A549 treated with Mapracorat at 1 μM for 4 hours (cell line): Measurements from ENCODE around the gene NDUFB4. TPM values are rescaled to one million over a fixed set of nuclear protein-coding genes. Genes with fewer than 3 reads are reported as not detected.

Experiments
- total RNA-seq: library from RNA; stranded (reverse); fragments of 200-300 nt; extraction: Qiagen RNA extraction; gene quantifications from 5 replicates; pipeline ENCODE4 v1.2.3, GENCODE V29; 2022

The NDUFB4 gene
- total RNA-seq: 208 to 267 TPM (median 223 TPM) in 5 replicates

GRCh38 chr3:120596116-120596852 lies at the start of gene NDUFB4:
Gene NDUFB4 (plus strand): TSS chr3:120596336. CDS start chr3:120596360, 24 bp downstream.

Other genes starting within 250 kb of the NDUFB4 start
- gene LRRC58, start 247.0 kb upstream of the NDUFB4 start, total RNA-seq: 11.9 to 15.1 TPM (median 14.0 TPM) in 5 replicates
- gene FSTL1, start 145.3 kb upstream of the NDUFB4 start, total RNA-seq: 47.2 to 76.1 TPM (median 62.4 TPM) in 5 replicates
- gene HGD, start 85.9 kb downstream of the NDUFB4 start, total RNA-seq: 15.0 to 22.1 TPM (median 16.0 TPM) in 5 replicates
- 12.4 to 20.0 TPM (median 14.9 TPM) in 5 replicates for gene RABL3, start 146.2 kb downstream of the NDUFB4 start, total RNA-seq
- 10.7 to 17.2 TPM (median 15.2 TPM) in 5 replicates for gene GTF2E1, start 146.4 kb downstream of the NDUFB4 start, total RNA-seq